Measurements from ENCODE around the gene VAV3. TPM values are rescaled to one million over a fixed set of nuclear protein-coding genes. Genes with fewer than 3 reads are reported as not detected.

Gene VAV3
- total and polyA plus RNA-seq, 9 of the 15 experiments (the other 6 are each of a cell fraction or from before 2014, with no cell fraction given) = not detected

- no TSS peak for BruUV-seq (replicated peaks)
- ATAC-seq (no peak), FAIRE-seq (no peak)
These were observed 7.6 kb upstream of the VAV3 start for GRCh38 chr1:107972391-107973180.

More at GRCh38 chr1:107972391-107973180, 7.6 kb upstream of the VAV3 start:
- Histone ChIP-seq H4K20me1 (replicated peaks; ENCODE audit: control insufficient read depth, insufficient read depth, low read length) (no peaks in the 10 kb centered on the region), H3K36me3 (ENCODE audit: control insufficient read depth, insufficient read depth, low read length) (no peaks in the 10 kb centered on the region), H3K27me3 (ENCODE audit: control insufficient read depth in 2 of 2, insufficient read depth in 2 of 2, low read length in 2 of 2) (peaks cover 4% of the 10 kb centered on the region in 2 experiments; a peak in 3 of 5 replicates), H3K9me1 (ENCODE audit: control insufficient read depth, insufficient read depth, low read length) (no peaks in the 10 kb centered on the region), H3K27ac (ENCODE audit: extremely low read depth, low read depth, low read length) (no peak overlapping the region), H3K4me1 (replicated peaks in 1 of 2; ENCODE audit: control insufficient read depth in 2 of 2, insufficient read depth in 2 of 2, low read length in 2 of 2) (no peaks in the 10 kb centered on the region), H3K4me3 (no peak overlapping the region), H3K79me2 (ENCODE audit: control insufficient read depth, insufficient read depth, low read length) (no peaks in the 10 kb centered on the region), H3K9ac (ENCODE audit: insufficient read depth in 1 of 2, low read depth in 2 of 2, low read length in 2 of 2) (no peak overlapping the region), H3K4me2 (ENCODE audit: insufficient read depth, low read length) (no peak overlapping the region), H3K9me3 (replicated peaks; ENCODE audit: control insufficient read depth, insufficient read depth, low read depth, low read length) (no peaks in the 10 kb centered on the region), H2AFZ (ENCODE audit: low read depth, low read length) (no peak overlapping the region)
- in situ Hi-C loops (cut with MboI) = no loop called here
- intact Hi-C loops (cut with micrococcal nuclease) = no loop called here
- DNase-seq (ENCODE audit: extremely low read depth in 1 of 4, low spot score in 3 of 4) = no peak
- ChIA-PET POLR2A (no interaction called here), CTCF (ENCODE audit: low intra/inter-chr PET ratio) (no interaction called here)
- TF ChIP-seq JUND (IDR thresholded peaks at IDR 0.05; ENCODE audit: borderline replicate concordance, low read depth, low read length) (no peak), JUND (tag; IDR thresholded peaks at IDR 0.05; ENCODE audit: borderline replicate concordance, low read depth, low read length) (no peak), POLR3A (IDR thresholded peaks at IDR 0.05; ENCODE audit: borderline replicate concordance, extremely low read depth, insufficient read depth, insufficient read length) (no peak), AFF4 (CRISPR knock-in tag; IDR thresholded peaks at IDR 0.05) (no peak), ZNF436 (CRISPR knock-in tag; IDR thresholded peaks at IDR 0.05) (no peak), TOE1 (IDR thresholded peaks at IDR 0.05; ENCODE audit: borderline replicate concordance) (no peak), TOE1 (CRISPR knock-in tag; IDR thresholded peaks at IDR 0.05; ENCODE audit: borderline replicate concordance, low read depth) (no peak), ZNF224 (CRISPR knock-in tag; IDR thresholded peaks at IDR 0.05) (no peak), CBFB (CRISPR knock-in tag; IDR thresholded peaks at IDR 0.05) (no peak), NBN (IDR thresholded peaks at IDR 0.05; ENCODE audit: low read depth) (no peak), ZZZ3 (IDR thresholded peaks at IDR 0.05) (no peak), ZNF311 (CRISPR knock-in tag; IDR thresholded peaks at IDR 0.05) (no peak), SMARCC2 (IDR thresholded peaks at IDR 0.05; ENCODE audit: low read depth) (no peak), SRSF3 (IDR thresholded peaks at IDR 0.05; ENCODE audit: insufficient read depth, low read length) (no peak), IFI16 (CRISPR knock-in tag; IDR thresholded peaks at IDR 0.05) (no peak), ATF7 (IDR thresholded peaks at IDR 0.05) (no peak), TAL1 (IDR thresholded peaks at IDR 0.05) (no peak), BACH1 (tag; IDR thresholded peaks at IDR 0.05) (no peak), SNIP1 (IDR thresholded peaks at IDR 0.05; ENCODE audit: low read depth) (no peak)
- 0% methylated on average over 3 of the region's 3 CpGs for WGBS (ENCODE audit: insufficient coverage, low coverage, missing lambda C conversion rate)
